ENCODE data around the gene WWTR1. TPM values are rescaled to one million over a fixed set of nuclear protein-coding genes. Genes with fewer than 3 reads are reported as not detected.

Gene WWTR1
- total and polyA plus RNA-seq, 2 donors (not counting 3 experiments of a cell fraction or from before 2014, with no cell fraction given) = 210 to 341 TPM

GRCh38 chr3:149475451-149476060 lies 182.3 kb downstream of the WWTR1 start:
- Histone ChIP-seq H3K79me2 (ENCODE audit: control insufficient read depth, insufficient read depth, low read length) (no peaks in the 10 kb centered on the region), H3K27ac (ENCODE audit: insufficient read depth, low read depth, low read length) (no peak overlapping the region), H3K9ac (replicated peaks; ENCODE audit: extremely low read depth, insufficient read depth, low read length) (no peak overlapping the region), H3K4me3 (replicated peaks in 1 of 3; ENCODE audit: insufficient read depth in 1 of 3, low read depth in 1 of 3, low read length in 3 of 3) (no peak overlapping the region), H3K4me1 (ENCODE audit: control insufficient read depth, extremely low read depth, insufficient read depth, low read length) (peaks cover 25% of the 10 kb centered on the region), H4K20me1 (replicated peaks; ENCODE audit: control insufficient read depth, extremely low read depth, insufficient read depth, low read length) (no peaks in the 10 kb centered on the region), H3K36me3 (ENCODE audit: control insufficient read depth in 2 of 2, extremely low read depth in 1 of 2, insufficient read depth in 2 of 2, low read length in 2 of 2) (no peaks in the 10 kb centered on the region), H3K4me2 (ENCODE audit: insufficient read depth, low read length) (no peak overlapping the region), H2AFZ (ENCODE audit: low read depth, low read length) (no peak overlapping the region), H3K9me3 (replicated peaks; ENCODE audit: control insufficient read depth, insufficient read depth, low read length) (no peaks in the 10 kb centered on the region), H3K27me3 (ENCODE audit: control insufficient read depth in 2 of 2, insufficient read depth in 2 of 2, low read length in 2 of 2) (no peaks in the 10 kb centered on the region), H3K9me1 (replicated peaks; ENCODE audit: control insufficient read depth, extremely low read depth, insufficient read depth, low read length) (no peaks in the 10 kb centered on the region)
- BruUV-seq (replicated peaks) = no TSS peak
- dilution Hi-C loops (cut with MboI; ENCODE audit: extremely low pct_ligation_motif_present, low sequenced_read_pairs) = no loop called here
- intact Hi-C loops (cut with micrococcal nuclease) = no loop called here
- TF ChIP-seq GATA2 (IDR thresholded peaks at IDR 0.05; ENCODE audit: insufficient read depth, insufficient read length, low read depth, low read length) (no peak), FOS (IDR thresholded peaks at IDR 0.05; ENCODE audit: borderline replicate concordance, insufficient read depth, low read length) (no peak), EZH2 (IDR thresholded peaks at IDR 0.05; ENCODE audit: borderline replicate concordance, low read depth, low read length, severe bottlenecking) (no peak), POLR2AphosphoS5 (IDR thresholded peaks at IDR 0.05; ENCODE audit: insufficient read depth, low read depth, low read length) (no peak), MYC (IDR thresholded peaks at IDR 0.05; ENCODE audit: low read depth, low read length) (no peak), MAX (IDR thresholded peaks at IDR 0.05; ENCODE audit: insufficient read depth, insufficient read length) (no peak), POLR2A (IDR thresholded peaks at IDR 0.05; ENCODE audit: low read depth, low read length) (no peak), JUN (IDR thresholded peaks at IDR 0.05; ENCODE audit: borderline replicate concordance, insufficient read depth, insufficient read length, low read depth) (no peak), CTCF (IDR thresholded peaks at IDR 0.05; ENCODE audit: extremely low read depth in 1 of 2, insufficient read depth in 1 of 2, low read depth in 1 of 2, low read length in 2 of 2) (no peak)
- DNase-seq (ENCODE audit: low read depth, low spot score) = no peak
- ChIA-PET CTCF (interaction anchor here (1.1 to 1.2 kb wide), 2 partner anchors 8 to 27 kb away, joined by 3 read pairs; no protein-coding TSS in a partner anchor), POLR2A (no interaction called here)
- no peak for FAIRE-seq
